SJSA1 (cell line): Measurements from ENCODE around the gene LCN1. TPM values are rescaled to one million over a fixed set of nuclear protein-coding genes. Genes with fewer than 3 reads are reported as not detected.
"Not testable (repeated sequence)": the region's sequence is repeated elsewhere in the genome, so short reads cannot be mapped to it uniquely, and the experiment has no call there.

Source experiments
- DNase-seq, 2 experiments: peaks; one replicate each; pipeline ENCODE4 v3.0.0-alpha.2; 2015 to 2020; ENCODE audit warnings: low spot score in 2 of 2, low read depth in 1 of 2
- H3K27ac ChIP-seq: fragments of 250-450 bp; sonication (Bioruptor Pico); 2 replicates; pipeline ENCODE4 v1.5.1; 2020; ENCODE audit warnings: mild to moderate bottlenecking, moderate library complexity
- H3K27me3 ChIP-seq: fragments of 250-450 bp; sonication (Bioruptor Pico); replicated peaks from 2 replicates; pipeline ENCODE4 v1.5.1; 2020; ENCODE audit warnings: mild to moderate bottlenecking, moderate library complexity
- H3K36me3 ChIP-seq: fragments of 250-450 bp; sonication (Bioruptor Pico); 2 replicates; pipeline ENCODE4 v1.5.1; 2020; ENCODE audit warnings: mild to moderate bottlenecking
- H3K4me1 ChIP-seq: fragments of 250-450 bp; sonication (Bioruptor Pico); replicated peaks from 2 replicates; pipeline ENCODE4 v1.6.1; 2021; ENCODE audit warnings: mild to moderate bottlenecking
- H3K4me3 ChIP-seq: fragments of 250-450 bp; sonication (Bioruptor Pico); 2 replicates; pipeline ENCODE4 v1.5.1; 2020; ENCODE audit warnings: mild to moderate bottlenecking
- H3K9me3 ChIP-seq: fragments of 250-450 bp; sonication (Bioruptor Pico); replicated peaks from 2 replicates; pipeline ENCODE4 v1.5.1; 2020; ENCODE audit warnings: mild to moderate bottlenecking
- total RNA-seq: library from RNA; depleted of rRNA; stranded (reverse); fragments of >200 nt; shearing (Covaris generic); gene quantifications from 2 replicates; pipeline ENCODE4 v1.2.3, GENCODE V29; 2014

The LCN1 gene
- total RNA-seq, 1 experiment from 2014 or later = not detected

- H3K27me3 ChIP-seq, H3K4me1 ChIP-seq, H3K9me3 ChIP-seq, H3K4me3 ChIP-seq, H3K27ac ChIP-seq, H3K36me3 ChIP-seq: not testable (repeated sequence)
- DNase-seq = peak in 1 of 2 experiments; percentile 7
Measured at GRCh38 chr9:135528842-135529435, 7.7 kb downstream of the LCN1 start.

- DNase-seq = peak in 1 of 2 experiments; percentile 7
- Histone ChIP-seq H3K9me3 (no peaks in the 10 kb centered on the region), H3K36me3 (no peaks in the 10 kb centered on the region), H3K27ac (no peak overlapping the region), H3K27me3 (no peaks in the 10 kb centered on the region), H3K4me1 (no peaks in the 10 kb centered on the region), H3K4me3 (no peak overlapping the region)
Measured at GRCh38 chr9:135530146-135530545, 8.9 kb downstream of the LCN1 start.

- no peaks in the 10 kb centered on the region for H3K4me1 ChIP-seq
- DNase-seq = peak in 1 of 2 experiments; percentile 17
Measured at GRCh38 chr9:135531096-135531495, 9.9 kb downstream of the LCN1 start.

DNA sequence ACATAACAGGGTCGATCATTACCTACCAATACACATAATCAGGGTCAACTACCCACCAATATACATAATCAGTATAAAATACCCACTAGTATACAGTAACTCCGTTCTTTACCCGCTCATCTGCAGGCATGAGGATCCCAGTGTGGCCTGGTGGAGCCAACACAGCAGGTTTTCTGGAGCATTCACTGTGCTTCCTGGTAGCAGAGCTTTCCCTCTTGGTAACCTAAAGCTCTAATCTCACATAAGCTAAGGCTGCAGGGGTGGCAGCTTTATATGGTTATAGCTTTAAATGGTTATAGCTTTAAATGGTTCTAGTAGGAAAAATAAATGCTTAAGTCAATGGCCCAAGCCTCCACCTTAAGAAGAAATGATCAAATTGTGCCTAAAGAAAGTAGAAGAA is 11.9 kb downstream of the LCN1 start:
- Histone ChIP-seq H3K9me3 (no peaks in the 10 kb centered on the region), H3K36me3 (no peaks in the 10 kb centered on the region), H3K27me3 (no peaks in the 10 kb centered on the region), H3K27ac (no peak overlapping the region), H3K4me3 (no peak overlapping the region), H3K4me1 (no peaks in the 10 kb centered on the region)
- peak in 1 of 2 experiments; percentile 13 for DNase-seq

More at GRCh38 chr9:135531096-135531495, 9.9 kb downstream of the LCN1 start:
- H3K36me3 ChIP-seq = no peaks in the 10 kb centered on the region
- H3K4me3 ChIP-seq = no peak overlapping the region
- no peaks in the 10 kb centered on the region for H3K27me3 ChIP-seq
- H3K27ac ChIP-seq = no peak overlapping the region
- H3K9me3 ChIP-seq = no peaks in the 10 kb centered on the region

DNA sequence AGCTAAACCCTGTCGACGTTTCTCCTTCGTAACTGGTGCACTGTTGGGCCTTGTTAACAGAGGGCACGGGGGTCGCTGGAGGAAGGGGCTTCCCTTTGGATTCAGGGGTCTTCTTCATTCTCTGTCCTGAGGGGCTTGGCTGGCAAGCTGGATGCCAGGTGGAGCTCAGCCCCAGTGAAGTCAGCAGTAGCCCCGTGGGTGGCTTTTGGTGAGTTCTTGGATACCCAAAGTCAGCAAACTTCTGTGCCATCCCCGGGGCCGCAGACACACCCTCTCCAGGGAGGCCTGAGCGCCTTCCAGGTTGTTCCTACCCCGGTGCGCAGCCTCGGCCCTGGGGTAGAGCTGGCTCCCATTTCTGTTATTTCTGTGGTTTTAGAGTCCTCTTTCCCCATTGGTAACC is 12.4 kb downstream of the LCN1 start:
- Histone ChIP-seq H3K4me1 (no peaks in the 10 kb centered on the region), H3K27me3 (no peaks in the 10 kb centered on the region), H3K27ac (no peak overlapping the region), H3K9me3 (no peaks in the 10 kb centered on the region), H3K4me3 (no peak overlapping the region), H3K36me3 (no peaks in the 10 kb centered on the region)
- DNase-seq = no peak

GRCh38 chr9:135534192-135534711 is 13.0 kb downstream of the LCN1 start:
- not testable (repeated sequence) for DNase-seq, H3K36me3 ChIP-seq, H3K27ac ChIP-seq

DNA sequence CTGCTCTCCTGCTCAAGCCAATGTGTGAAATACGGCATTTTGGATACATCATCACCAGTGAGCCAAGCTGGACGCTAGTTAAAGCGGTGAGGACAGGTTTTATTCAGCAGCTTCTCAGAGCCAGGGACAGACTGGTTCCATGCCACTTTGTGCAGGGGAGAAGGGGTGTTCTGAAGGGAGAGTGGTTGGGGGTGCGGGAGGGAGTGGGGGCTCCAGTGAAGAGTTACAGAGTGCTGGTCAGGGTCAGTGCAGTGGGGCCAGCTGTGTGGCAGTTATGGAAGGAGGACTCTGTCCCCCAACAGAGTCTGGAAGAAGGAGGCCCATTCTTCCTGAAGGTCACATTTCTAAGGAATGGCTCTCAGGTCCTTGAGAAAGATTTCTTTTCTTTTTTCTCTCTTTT is 13.6 kb downstream of the LCN1 start:
- not testable (repeated sequence) for H3K36me3 ChIP-seq, H3K9me3 ChIP-seq, H3K27me3 ChIP-seq, H3K27ac ChIP-seq, H3K4me1 ChIP-seq, H3K4me3 ChIP-seq
- DNase-seq = peak in 1 of 2 experiments; percentile 28

More at GRCh38 chr9:135534192-135534711, 13.0 kb downstream of the LCN1 start:
- H3K9me3 ChIP-seq, H3K4me3 ChIP-seq, H3K4me1 ChIP-seq, H3K27me3 ChIP-seq: not testable (repeated sequence)

- H3K27ac ChIP-seq, H3K4me3 ChIP-seq, H3K9me3 ChIP-seq, H3K27me3 ChIP-seq, H3K4me1 ChIP-seq, H3K36me3 ChIP-seq: not testable (repeated sequence)
- DNase-seq = peak in 1 of 2 experiments; percentile 13
Measured at GRCh38 chr9:135535631-135536030, 14.4 kb downstream of the LCN1 start.

DNA sequence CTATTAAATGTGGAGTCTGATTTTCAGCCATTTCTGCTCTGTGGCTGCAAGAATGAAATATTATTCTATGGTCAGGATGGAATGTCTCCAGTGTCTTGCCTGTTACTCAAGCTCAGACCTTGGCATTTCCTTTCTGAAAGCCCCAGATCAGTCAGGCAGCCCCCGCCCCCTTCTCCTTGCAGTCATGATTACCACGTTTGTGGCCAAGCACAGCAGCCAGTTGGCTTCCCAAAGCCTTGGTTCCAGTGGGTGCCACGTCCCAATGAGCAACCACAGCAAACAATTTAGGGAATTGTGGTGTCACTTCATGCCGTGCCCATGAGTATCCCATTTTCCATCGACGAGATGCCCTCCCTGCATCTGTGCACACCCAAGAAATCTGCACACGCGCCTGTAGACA is 15.0 kb downstream of the LCN1 start:
- DNase-seq = no peak
- Histone ChIP-seq H3K27ac (no peak overlapping the region), H3K4me1 (no peaks in the 10 kb centered on the region), H3K9me3 (no peaks in the 10 kb centered on the region), H3K36me3 (no peaks in the 10 kb centered on the region), H3K4me3 (no peak overlapping the region), H3K27me3 (no peaks in the 10 kb centered on the region)

- H3K4me3 ChIP-seq, H3K27me3 ChIP-seq, DNase-seq, H3K9me3 ChIP-seq, H3K27ac ChIP-seq, H3K4me1 ChIP-seq, H3K36me3 ChIP-seq: not testable (repeated sequence)
Measured at GRCh38 chr9:135543262-135543894, 22.1 kb downstream of the LCN1 start.

- Histone ChIP-seq H3K9me3 (no peaks in the 10 kb centered on the region), H3K27ac (no peak overlapping the region), H3K4me1 (no peaks in the 10 kb centered on the region), H3K27me3 (no peaks in the 10 kb centered on the region), H3K4me3 (no peak overlapping the region), H3K36me3 (no peaks in the 10 kb centered on the region)
- DNase-seq = no peak
Measured at GRCh38 chr9:135544981-135545635, 23.9 kb downstream of the LCN1 start.

DNA sequence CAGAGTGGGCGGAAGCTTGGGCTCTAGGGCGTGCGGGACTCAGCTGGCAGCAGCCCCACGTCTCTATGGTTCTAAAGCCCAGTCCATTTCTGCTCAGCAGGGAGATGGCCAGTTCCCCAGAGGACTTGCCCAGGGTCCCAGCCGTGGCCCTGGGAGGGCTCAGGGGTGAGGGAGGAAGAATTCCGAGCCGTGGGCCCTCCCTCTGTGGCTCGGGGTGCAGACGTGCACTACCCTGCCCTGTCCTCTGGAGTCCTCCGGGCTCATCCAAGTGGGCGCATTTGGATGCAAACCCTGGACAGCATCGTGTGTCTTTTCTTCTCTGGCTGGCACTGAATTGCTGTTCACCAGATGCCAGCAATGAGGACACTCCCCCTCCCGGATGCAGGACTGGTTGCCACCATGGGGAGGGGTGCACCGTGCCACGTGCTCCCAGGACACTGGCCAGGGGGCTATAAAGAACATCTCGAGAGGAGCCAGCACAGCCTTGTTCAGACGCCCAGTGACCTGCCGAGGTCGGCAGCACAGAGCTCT is 24.5 kb downstream of the LCN1 start, which contains the start of gene OBP2A:
Gene OBP2A (plus strand): TSS at position 481 of the 531 bp plus-strand sequence. CDS start 55 bp downstream, outside the sequence.
- not testable (repeated sequence) for H3K27ac ChIP-seq, H3K36me3 ChIP-seq, H3K4me3 ChIP-seq, H3K27me3 ChIP-seq, DNase-seq, H3K4me1 ChIP-seq, H3K9me3 ChIP-seq

- not testable (repeated sequence) for H3K27me3 ChIP-seq, H3K27ac ChIP-seq, DNase-seq, H3K4me1 ChIP-seq, H3K9me3 ChIP-seq, H3K4me3 ChIP-seq, H3K36me3 ChIP-seq
Measured at GRCh38 chr9:135546792-135547617, 25.8 kb downstream of the LCN1 start.
